Suprapubic skin (tissue), 4 donors: ENCODE data around the gene UBE2QL1.

Experiments
- CTCF ChIP-seq, 2 donors: fragments of 200-600 bp in 1 of 2; fragments of 450-650 bp in 1 of 2; sonication (generic) in 1 of 2; IDR thresholded peaks; one replicate each; pipeline ENCODE4 v1.5.1; 2016 to 2019; ENCODE audit warnings: antibody characterized with exemption in 2 of 2, mild to moderate bottlenecking in 1 of 2, moderate library complexity in 1 of 2
- POLR2A ChIP-seq, 2 donors: fragments of 450-650 bp; IDR thresholded peaks; one replicate each; pipeline ENCODE4 v1.6.1; 2017; ENCODE audit warnings: antibody characterized with exemption in 2 of 2, mild to moderate bottlenecking in 2 of 2, moderate library complexity in 2 of 2
- POLR2AphosphoS5 ChIP-seq, 3 donors: sonication (generic); formaldehyde crosslinking; IDR thresholded peaks; one replicate each; pipeline ENCODE4 v1.6.1; 2017; ENCODE audit warnings: antibody characterized with exemption in 3 of 3

GRCh38 chr5:6510973-6511372 lies 62.3 kb downstream of the UBE2QL1 start:
- TF ChIP-seq CTCF (IDR thresholded peaks at IDR 0.05) (no peak), POLR2AphosphoS5 (IDR thresholded peaks at IDR 0.05) (no peak), POLR2A (IDR thresholded peaks at IDR 0.05) (no peak)
